Ascending aorta (tissue), 2 donors: ENCODE data around the gene VKORC1L1. TPM values are rescaled to one million over a fixed set of nuclear protein-coding genes. Genes with fewer than 3 reads are reported as not detected.
"Not testable (repeated sequence)": the region's sequence is repeated elsewhere in the genome, so short reads cannot be mapped to it uniquely, and the experiment has no call there.

Experiments
- DNase-seq, 2 donors: peaks; one replicate each; pipeline ENCODE4 v3.0.0-alpha.2; 2019; ENCODE audit warnings: low spot score in 2 of 2
- H3K27ac ChIP-seq, 2 donors: fragments of 200-600 bp; sonication (generic); one replicate each; pipeline ENCODE4 v1.5.1; 2016 to 2017; ENCODE audit warnings: mild to moderate bottlenecking in 1 of 2
- H3K27me3 ChIP-seq: fragments of 200-600 bp; sonication (generic); one replicate; pipeline ENCODE4 v1.5.1; 2017
- H3K36me3 ChIP-seq, 2 donors: fragments of 200-600 bp; sonication (generic); one replicate each; pipeline ENCODE4 v1.5.1; 2016
- H3K4me1 ChIP-seq, 2 donors: fragments of 200-600 bp; sonication (generic); one replicate each; pipeline ENCODE4 v1.5.1; 2016 to 2017; ENCODE audit warnings: mild to moderate bottlenecking in 1 of 2
- H3K4me3 ChIP-seq, 2 donors: fragments of 200-600 bp; sonication (generic); one replicate each; pipeline ENCODE4 v1.5.1; 2016 to 2017; ENCODE audit warnings: mild to moderate bottlenecking in 1 of 2
- H3K9me3 ChIP-seq, 2 donors: fragments of 200-600 bp; sonication (generic); one replicate each; pipeline ENCODE4 v1.5.1; 2016
- intact Hi-C: fragments of 100-400 bp; cut with DNase I; formaldehyde crosslinking; loops from one replicate; pipeline ENCODE4 v1.15.1; 2023
- total RNA-seq: library from RNA; depleted of rRNA; stranded (reverse); fragments of >200 nt; gene quantifications from one replicate; pipeline ENCODE4 v1.1.0, GENCODE V29; 2016
- TF ChIP-seq, protein P1 (sequence below), 3 experiments: fragments of 200-600 bp in 2 of 3; fragments of 450-650 bp in 1 of 3; sonication (generic) in 2 of 3; IDR thresholded peaks; one replicate each; pipeline ENCODE4 v1.5.1; 2016 to 2019; ENCODE audit warnings: antibody characterized with exemption in 3 of 3, mild to moderate bottlenecking in 1 of 3, moderate library complexity in 1 of 3

Gene VKORC1L1
- total RNA-seq, 1 donor from 2014 or later, result 10.2 TPM

GRCh38 chr7:65875715-65876114, 2.8 kb downstream of the VKORC1L1 start:
- H3K27ac ChIP-seq, H3K4me1 ChIP-seq, H3K9me3 ChIP-seq, intact Hi-C loops, DNase-seq, H3K36me3 ChIP-seq, H3K27me3 ChIP-seq, H3K4me3 ChIP-seq: not testable (repeated sequence)

DNA sequence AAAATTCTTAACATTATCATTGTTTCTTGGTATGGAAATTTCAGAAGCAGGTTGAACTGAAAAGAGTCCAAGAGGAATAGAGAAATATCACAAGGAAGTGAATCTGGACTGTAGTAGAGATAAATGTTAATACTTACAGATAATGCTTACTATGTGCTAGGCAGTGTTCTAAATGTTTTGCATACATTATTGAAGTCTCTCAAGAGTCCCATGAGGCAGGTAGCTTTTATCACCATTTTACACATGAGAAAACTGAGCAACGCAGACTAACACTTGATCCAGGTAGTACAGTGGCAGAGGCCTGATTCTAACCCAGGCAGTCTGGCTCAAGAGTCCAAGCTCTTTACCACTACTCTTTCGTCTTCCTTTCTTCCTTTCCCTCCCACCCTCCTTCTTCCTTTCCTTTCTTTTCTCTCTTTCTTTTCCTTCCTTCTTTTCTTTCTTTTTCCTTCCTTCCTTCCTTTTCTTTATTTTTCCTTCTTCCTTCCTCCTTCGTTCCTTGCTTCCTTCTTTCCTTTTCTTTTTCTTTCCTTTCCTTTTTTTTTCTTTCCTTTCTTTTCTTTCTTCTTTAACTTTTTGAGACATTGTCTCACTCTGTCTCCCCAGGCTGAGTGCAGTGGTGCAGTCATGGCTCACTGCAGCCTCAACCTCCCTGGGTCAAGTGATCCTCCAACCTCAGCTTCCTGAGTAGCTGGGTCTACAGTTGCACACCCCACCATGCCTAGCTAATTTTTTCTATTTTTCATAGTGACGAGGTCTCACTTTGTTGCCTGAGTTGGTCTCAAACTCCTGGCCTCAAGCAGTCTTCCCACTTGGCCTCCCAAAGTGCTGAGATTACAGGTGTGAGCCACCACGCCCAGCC, 6.6 kb downstream of the VKORC1L1 start:
- H3K4me1 ChIP-seq, H3K27me3 ChIP-seq, intact Hi-C loops, H3K27ac ChIP-seq, H3K4me3 ChIP-seq, H3K9me3 ChIP-seq, DNase-seq, H3K36me3 ChIP-seq: not testable (repeated sequence)

- H3K27ac ChIP-seq, H3K9me3 ChIP-seq, intact Hi-C loops, H3K36me3 ChIP-seq, DNase-seq, H3K4me1 ChIP-seq, H3K27me3 ChIP-seq, H3K4me3 ChIP-seq: not testable (repeated sequence)
Measured at GRCh38 chr7:65880242-65880641, 7.4 kb downstream of the VKORC1L1 start.

GRCh38 chr7:65884983-65885382, 12.1 kb downstream of the VKORC1L1 start:
- H3K9me3 ChIP-seq, H3K36me3 ChIP-seq, intact Hi-C loops, H3K27me3 ChIP-seq, H3K4me1 ChIP-seq, H3K4me3 ChIP-seq, H3K27ac ChIP-seq, DNase-seq: not testable (repeated sequence)

DNA sequence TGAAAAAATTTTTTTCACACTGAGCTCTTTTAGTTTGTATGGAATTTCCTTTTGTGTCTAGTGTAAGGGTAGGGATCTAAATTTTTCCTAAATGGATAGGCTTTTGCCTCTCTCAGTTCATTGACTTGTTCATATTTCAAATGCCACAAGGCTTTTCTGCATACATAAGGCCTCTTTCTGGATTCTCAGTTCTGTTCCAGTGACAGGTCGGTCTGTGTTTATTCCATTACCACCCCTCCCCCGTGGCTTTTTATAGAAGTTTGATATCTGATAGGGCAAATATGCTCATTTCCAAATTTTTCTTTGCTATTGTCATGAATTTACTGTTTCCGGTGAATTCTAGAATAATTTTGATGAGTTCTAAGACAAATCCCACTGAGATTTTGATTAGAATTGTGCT, 12.7 kb downstream of the VKORC1L1 start:
- intact Hi-C loops, H3K9me3 ChIP-seq: not testable (repeated sequence)

GRCh38 chr7:65888434-65889156, 15.7 kb downstream of the VKORC1L1 start:
- H3K4me3 ChIP-seq, DNase-seq, H3K27ac ChIP-seq, H3K9me3 ChIP-seq, H3K4me1 ChIP-seq, H3K27me3 ChIP-seq, intact Hi-C loops, H3K36me3 ChIP-seq: not testable (repeated sequence)

More for the DNA sequence above, 12.7 kb downstream of the VKORC1L1 start:
- not testable (repeated sequence) for H3K4me1 ChIP-seq, H3K36me3 ChIP-seq, H3K27ac ChIP-seq, H3K4me3 ChIP-seq, DNase-seq, H3K27me3 ChIP-seq

- H3K27me3 ChIP-seq, intact Hi-C loops, H3K4me1 ChIP-seq, H3K36me3 ChIP-seq, H3K4me3 ChIP-seq, H3K9me3 ChIP-seq, H3K27ac ChIP-seq, DNase-seq: not testable (repeated sequence)
Measured at GRCh38 chr7:65889722-65890121, 16.8 kb downstream of the VKORC1L1 start.

DNA sequence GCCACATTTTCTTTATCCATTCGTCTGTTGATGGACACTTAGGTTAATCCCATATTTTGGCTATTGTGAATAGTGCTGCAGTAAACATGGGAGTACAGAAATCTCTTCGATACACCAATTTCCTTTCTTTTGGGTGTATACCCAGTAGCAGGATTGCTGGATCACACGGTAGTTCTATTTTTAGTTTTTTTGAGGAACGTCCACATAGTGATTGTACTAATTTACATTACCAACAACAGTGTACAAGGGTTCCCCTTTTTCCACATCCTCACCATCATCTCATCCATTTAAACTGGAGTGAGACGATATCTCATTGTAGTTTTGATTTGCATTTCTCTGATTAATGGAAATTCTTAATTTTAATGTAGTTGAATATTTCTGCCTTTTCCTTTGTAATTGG, 19.3 kb downstream of the VKORC1L1 start:
- Histone ChIP-seq H3K4me1 (no peaks in the 10 kb centered on the region), H3K9me3 (no peaks in the 10 kb centered on the region), H3K36me3 (peaks cover 0 to 9% of the 10 kb centered on the region in 2 donors), H3K27me3 (no peaks in the 10 kb centered on the region), H3K27ac (no peak overlapping the region), H3K4me3 (no peak overlapping the region)
- intact Hi-C loops, result no loop called here
- TF ChIP-seq, protein P1, sequence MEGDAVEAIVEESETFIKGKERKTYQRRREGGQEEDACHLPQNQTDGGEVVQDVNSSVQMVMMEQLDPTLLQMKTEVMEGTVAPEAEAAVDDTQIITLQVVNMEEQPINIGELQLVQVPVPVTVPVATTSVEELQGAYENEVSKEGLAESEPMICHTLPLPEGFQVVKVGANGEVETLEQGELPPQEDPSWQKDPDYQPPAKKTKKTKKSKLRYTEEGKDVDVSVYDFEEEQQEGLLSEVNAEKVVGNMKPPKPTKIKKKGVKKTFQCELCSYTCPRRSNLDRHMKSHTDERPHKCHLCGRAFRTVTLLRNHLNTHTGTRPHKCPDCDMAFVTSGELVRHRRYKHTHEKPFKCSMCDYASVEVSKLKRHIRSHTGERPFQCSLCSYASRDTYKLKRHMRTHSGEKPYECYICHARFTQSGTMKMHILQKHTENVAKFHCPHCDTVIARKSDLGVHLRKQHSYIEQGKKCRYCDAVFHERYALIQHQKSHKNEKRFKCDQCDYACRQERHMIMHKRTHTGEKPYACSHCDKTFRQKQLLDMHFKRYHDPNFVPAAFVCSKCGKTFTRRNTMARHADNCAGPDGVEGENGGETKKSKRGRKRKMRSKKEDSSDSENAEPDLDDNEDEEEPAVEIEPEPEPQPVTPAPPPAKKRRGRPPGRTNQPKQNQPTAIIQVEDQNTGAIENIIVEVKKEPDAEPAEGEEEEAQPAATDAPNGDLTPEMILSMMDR (IDR thresholded peaks at IDR 0.05), result no peak
- no peak for DNase-seq

GRCh38 chr7:65892835-65893234, 20.0 kb downstream of the VKORC1L1 start:
- H3K27me3 ChIP-seq, result no peaks in the 10 kb centered on the region
- DNase-seq, result no peak
- intact Hi-C loops, result no loop called here

More at GRCh38 chr7:65892835-65893234, 20.0 kb downstream of the VKORC1L1 start:
- Histone ChIP-seq H3K9me3 (no peaks in the 10 kb centered on the region), H3K4me3 (no peak overlapping the region), H3K27ac (no peak overlapping the region), H3K36me3 (peaks cover 0 to 9% of the 10 kb centered on the region in 2 donors), H3K4me1 (no peaks in the 10 kb centered on the region)
- TF ChIP-seq, protein P1 (IDR thresholded peaks at IDR 0.05), result no peak
